Memory B cell (primary cell): ENCODE measurements around the gene UST.
A peak's percentile ranks its signal among the peaks of the same experiment; 100 is the strongest.
"Not testable (repeated sequence)": the region's sequence is repeated elsewhere in the genome, so short reads cannot be mapped to it uniquely, and the experiment has no call there.

Experiments
- ATAC-seq: fragments of 150-1000 bp; cut with Tn5 transposase; 2 replicates; pipeline ENCODE4 v1.10.0; 2021; ENCODE audit warnings: low read depth, mild to moderate bottlenecking, moderate library complexity
- DNase-seq, 2 donors: peaks; one replicate each; pipeline ENCODE4 v3.0.0; 2022; ENCODE audit warnings: low spot score in 2 of 2
- H3K27ac Mint-ChIP-seq: one replicate; pipeline ENCODE4 v1.8.0; 2022; ENCODE audit warnings: mild to moderate bottlenecking, moderate library complexity, mixed read lengths
- H3K27me3 Mint-ChIP-seq: one replicate; pipeline ENCODE4 v1.8.0; 2022; ENCODE audit warnings: mixed read lengths
- H3K36me3 Mint-ChIP-seq: one replicate; pipeline ENCODE4 v1.8.0; 2022; ENCODE audit warnings: mild to moderate bottlenecking, mixed read lengths
- H3K4me1 Mint-ChIP-seq: one replicate; pipeline ENCODE4 v1.8.0; 2022; ENCODE audit warnings: mixed read lengths
- H3K4me3 Mint-ChIP-seq: one replicate; pipeline ENCODE4 v1.8.0; 2022; ENCODE audit warnings: mild to moderate bottlenecking, moderate library complexity, mixed read lengths
- H3K9me3 Mint-ChIP-seq: one replicate; pipeline ENCODE4 v1.8.0; 2022; ENCODE audit warnings: mixed read lengths

Gene UST

GRCh38 chr6:148747471-148748165 lies 788 bp downstream of the UST start:
- peak overlapping the region; percentile 93 for H3K4me3 Mint-ChIP-seq
- no peaks in the 10 kb centered on the region for H3K36me3 Mint-ChIP-seq
- H3K27ac Mint-ChIP-seq: peak overlapping the region; percentile 97
- no peaks in the 10 kb centered on the region for H3K27me3 Mint-ChIP-seq
- no peaks in the 10 kb centered on the region for H3K9me3 Mint-ChIP-seq
- H3K4me1 Mint-ChIP-seq: peaks cover 43% of the 10 kb centered on the region
- ATAC-seq: peak; percentile 73
- peak; percentile 74 to 77 for DNase-seq

- H3K4me3 Mint-ChIP-seq: no peak overlapping the region
These were observed 2.8 kb downstream of the UST start for GRCh38 chr6:148749674-148750073.

GRCh38 chr6:148750838-148751792 lies 4.3 kb downstream of the UST start:
- peaks cover 2% of the 10 kb centered on the region for H3K36me3 Mint-ChIP-seq
- H3K27ac Mint-ChIP-seq: peak overlapping the region; percentile 46
- no peak overlapping the region for H3K4me3 Mint-ChIP-seq
- ATAC-seq (no peak), DNase-seq (no peak)
- no peaks in the 10 kb centered on the region for H3K9me3 Mint-ChIP-seq
- H3K4me1 Mint-ChIP-seq: peaks cover 41% of the 10 kb centered on the region
- H3K27me3 Mint-ChIP-seq: no peaks in the 10 kb centered on the region

More at GRCh38 chr6:148749674-148750073, 2.8 kb downstream of the UST start:
- H3K27me3 Mint-ChIP-seq: no peaks in the 10 kb centered on the region
- DNase-seq (no peak), ATAC-seq (no peak)
- H3K9me3 Mint-ChIP-seq: no peaks in the 10 kb centered on the region
- peaks cover 43% of the 10 kb centered on the region for H3K4me1 Mint-ChIP-seq
- H3K36me3 Mint-ChIP-seq: no peaks in the 10 kb centered on the region
- peak overlapping the region; percentile 97 for H3K27ac Mint-ChIP-seq

GRCh38 chr6:148751793-148752170 lies 5.0 kb downstream of the UST start:
- Mint-ChIP-seq H3K4me3 (no peak overlapping the region), H3K27ac (peak overlapping the region; percentile 46), H3K9me3 (peaks cover 2% of the 10 kb centered on the region), H3K4me1 (peaks cover 44% of the 10 kb centered on the region), H3K27me3 (no peaks in the 10 kb centered on the region), H3K36me3 (peaks cover 7% of the 10 kb centered on the region)
- DNase-seq (no peak), ATAC-seq (no peak)

GRCh38 chr6:148755379-148755778 lies 8.5 kb downstream of the UST start:
- not testable (repeated sequence) for H3K27me3 Mint-ChIP-seq, ATAC-seq, DNase-seq, H3K36me3 Mint-ChIP-seq, H3K27ac Mint-ChIP-seq, H3K4me3 Mint-ChIP-seq, H3K9me3 Mint-ChIP-seq
- peaks cover 36% of the 10 kb centered on the region for H3K4me1 Mint-ChIP-seq

GRCh38 chr6:148757944-148758480 lies 11.2 kb downstream of the UST start:
- H3K27ac Mint-ChIP-seq: peak overlapping the region; percentile 99
- no peak for ATAC-seq
- DNase-seq: no peak
- peaks cover 2% of the 10 kb centered on the region for H3K9me3 Mint-ChIP-seq
- H3K36me3 Mint-ChIP-seq: peaks cover 7% of the 10 kb centered on the region
- peak overlapping the region; percentile 31 for H3K4me3 Mint-ChIP-seq
- H3K27me3 Mint-ChIP-seq: no peaks in the 10 kb centered on the region
- H3K4me1 Mint-ChIP-seq: peaks cover 40% of the 10 kb centered on the region

- Mint-ChIP-seq H3K27me3 (no peaks in the 10 kb centered on the region), H3K27ac (peak overlapping the region; percentile 99), H3K4me3 (peak overlapping the region; percentile 31), H3K9me3 (peaks cover 2% of the 10 kb centered on the region), H3K36me3 (peaks cover 7% of the 10 kb centered on the region), H3K4me1 (peaks cover 45% of the 10 kb centered on the region)
- DNase-seq (peak; percentile 58 to 84), ATAC-seq (peak; percentile 64)
These were observed 11.7 kb downstream of the UST start for GRCh38 chr6:148758492-148758891.

- peak; percentile 47 to 54 for DNase-seq
- no peaks in the 10 kb centered on the region for H3K27me3 Mint-ChIP-seq
- peak overlapping the region; percentile 99 for H3K27ac Mint-ChIP-seq
- H3K4me3 Mint-ChIP-seq: peak overlapping the region; percentile 85
- peaks cover 2% of the 10 kb centered on the region for H3K9me3 Mint-ChIP-seq
- H3K36me3 Mint-ChIP-seq: peaks cover 7% of the 10 kb centered on the region
- H3K4me1 Mint-ChIP-seq: peaks cover 57% of the 10 kb centered on the region
- no peak for ATAC-seq
These were observed 13.4 kb downstream of the UST start for GRCh38 chr6:148760258-148760534.

- Mint-ChIP-seq H3K4me1 (peaks cover 63% of the 10 kb centered on the region), H3K9me3 (peaks cover 2% of the 10 kb centered on the region), H3K36me3 (peaks cover 7% of the 10 kb centered on the region), H3K27ac (peak overlapping the region; percentile 99), H3K4me3 (peak overlapping the region; percentile 85), H3K27me3 (no peaks in the 10 kb centered on the region)
- peak; percentile 46 for ATAC-seq
- DNase-seq: peak; percentile 70 to 79
These were observed 14.0 kb downstream of the UST start for GRCh38 chr6:148760568-148761526.

GRCh38 chr6:148761527-148762011 lies 14.7 kb downstream of the UST start:
- Mint-ChIP-seq H3K27me3 (no peaks in the 10 kb centered on the region), H3K4me3 (peak overlapping the region; percentile 85), H3K27ac (peak overlapping the region; percentile 99), H3K36me3 (peaks cover 1% of the 10 kb centered on the region), H3K4me1 (peaks cover 63% of the 10 kb centered on the region), H3K9me3 (no peaks in the 10 kb centered on the region)
- DNase-seq: peak; percentile 32 to 45
- peak; percentile 12 for ATAC-seq

- ATAC-seq (no peak), DNase-seq (no peak)
- Mint-ChIP-seq H3K36me3 (no peaks in the 10 kb centered on the region), H3K4me1 (peaks cover 58% of the 10 kb centered on the region), H3K27ac (peak overlapping the region; percentile 99), H3K4me3 (no peak overlapping the region), H3K9me3 (no peaks in the 10 kb centered on the region), H3K27me3 (no peaks in the 10 kb centered on the region)
These were observed 15.4 kb downstream of the UST start for GRCh38 chr6:148762231-148762630.

- H3K27ac Mint-ChIP-seq: peak overlapping the region; percentile 99
These were observed 17.6 kb downstream of the UST start for GRCh38 chr6:148764259-148765020.

More at GRCh38 chr6:148764259-148765020, 17.6 kb downstream of the UST start:
- H3K4me3 Mint-ChIP-seq: peak overlapping the region; percentile 80
- peaks cover 54% of the 10 kb centered on the region for H3K4me1 Mint-ChIP-seq
- H3K36me3 Mint-ChIP-seq, H3K9me3 Mint-ChIP-seq, ATAC-seq, DNase-seq, H3K27me3 Mint-ChIP-seq: not testable (repeated sequence)
